Spleen (tissue), 7 donors: Measurements from ENCODE around the gene TMEM63C.

Source experiments
- CTCF ChIP-seq, 11 experiments: fragments of 200-600 bp in 7 of 11; fragments of 450-650 bp in 4 of 11; sonication (generic) in 4 of 11; IDR thresholded peaks in 8 of 11; conservative IDR thresholded peaks in 3 of 11; 1 replicate in 7 of 11; 2 replicates in 4 of 11; pipeline versions ENCODE4 v1.4.0 to v1.8.0; 2016 to 2021; ENCODE audit warnings: antibody characterized with exemption in 11 of 11, inconsistent platforms in 4 of 11, mild to moderate bottlenecking in 1 of 11
- POLR2A ChIP-seq, 3 donors: fragments of 450-650 bp; IDR thresholded peaks; one replicate each; pipeline ENCODE4 v1.5.1; 2017; ENCODE audit warnings: antibody characterized with exemption in 3 of 3, mild to moderate bottlenecking in 1 of 3
- donor health status: DM: no; HTN: no; CAD: no; lungs with moderate emphysema.
- donor health status: DM: no; HTN: no; CAD: no.
- donor health status: DM: no; HTN: no; CAD: no.

DNA sequence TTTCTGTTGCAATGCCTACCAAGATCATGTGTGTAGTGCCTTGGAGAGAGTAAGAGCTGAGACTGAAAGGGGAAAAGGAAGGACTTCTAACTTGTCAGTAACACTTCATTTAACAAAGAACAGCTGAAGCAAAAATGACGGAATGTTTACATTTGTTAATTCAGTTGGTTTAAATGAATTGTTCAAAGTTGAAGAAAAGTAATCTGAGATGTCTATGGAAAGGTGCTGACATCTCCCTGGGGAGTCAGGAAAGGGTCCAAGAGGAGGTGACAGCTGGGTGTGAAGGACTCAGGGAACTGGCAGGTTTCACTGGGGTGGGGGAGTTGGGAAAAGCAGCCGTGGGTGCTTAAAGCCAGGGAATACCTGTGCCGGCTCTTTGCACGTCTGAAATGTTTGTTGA is 7.9 kb downstream of the TMEM63C start:
- no peak for TF ChIP-seq POLR2A (IDR thresholded peaks at IDR 0.05)
- TF ChIP-seq CTCF (IDR thresholded peaks at IDR 0.05 in 8 of 11, conservative IDR thresholded peaks at IDR 0.05 in 3 of 11): no peak
